ENCODE data around the gene DNAAF1.
"Not testable (repeated sequence)": the region's sequence is repeated elsewhere in the genome, so short reads cannot be mapped to it uniquely, and the experiment has no call there.

Gene DNAAF1

DNA sequence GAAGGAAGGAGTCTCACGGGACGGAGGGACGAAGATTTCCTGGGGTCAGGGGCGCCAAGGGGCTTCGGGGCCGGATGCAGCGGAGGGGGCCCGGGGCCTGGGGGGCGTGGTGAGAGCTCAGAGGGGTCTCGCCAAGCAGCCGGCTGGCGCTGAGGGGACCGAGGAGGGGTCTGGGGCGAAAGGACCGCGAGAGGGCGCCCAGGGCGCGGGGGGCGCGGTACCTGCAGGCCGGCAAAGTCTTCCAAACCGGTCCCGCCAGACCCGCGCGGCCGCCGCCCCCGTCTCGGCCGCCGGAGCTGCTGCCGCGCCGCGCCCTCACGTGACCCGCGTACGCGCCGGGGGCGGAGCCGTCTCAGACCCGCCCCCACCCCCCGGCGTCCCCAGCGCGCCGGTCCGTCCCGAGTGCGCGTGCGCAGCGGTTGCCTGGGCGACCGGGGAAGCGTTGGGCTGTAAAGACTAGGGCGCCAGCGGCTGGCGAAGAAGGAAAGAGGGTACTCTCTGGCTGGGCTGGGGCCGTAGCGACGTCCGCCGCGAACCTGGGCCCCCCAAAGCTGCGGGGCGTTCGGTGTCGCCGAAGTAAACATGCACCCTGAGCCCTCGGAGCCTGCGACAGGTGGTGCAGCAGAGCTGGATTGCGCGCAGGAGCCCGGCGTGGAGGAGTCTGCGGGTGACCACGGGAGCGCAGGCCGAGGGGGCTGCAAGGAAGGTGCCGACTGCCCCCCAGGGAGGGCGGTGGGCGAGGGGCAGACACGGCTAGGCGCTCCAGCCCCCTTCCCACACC lies at the start of gene DNAAF1, which contains the start of gene HSDL1:
TSS of gene DNAAF1 (plus strand) at position 450 of the 781 bp plus-strand sequence. CDS start at position 583, 133 bp downstream.
TSS of gene HSDL1 (minus strand) at position 319 of the 781 bp plus-strand sequence. CDS start 13,856 bp downstream, outside the sequence.
- DNase-seq = peak; percentile 41

DNA sequence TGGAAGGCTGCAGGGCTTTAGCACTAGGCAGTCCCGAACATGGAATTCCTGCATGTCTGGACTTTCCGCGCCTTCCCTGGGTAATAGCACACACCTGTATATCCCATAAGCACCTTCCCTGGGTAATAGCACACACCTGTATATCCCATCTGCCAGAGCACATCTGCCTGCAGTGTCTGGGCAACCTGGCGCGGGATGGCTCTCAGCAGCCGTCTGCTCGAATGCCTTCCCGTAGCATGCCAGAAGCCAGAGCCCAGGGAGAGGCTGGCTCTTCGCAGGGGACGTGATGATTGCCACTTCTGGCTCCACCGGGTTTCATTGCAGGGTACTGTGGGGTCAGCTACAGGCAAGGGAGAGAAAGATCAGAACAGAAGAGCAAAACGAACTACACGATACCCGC lies 49.6 kb upstream of the DNAAF1 start:
- no peak for DNase-seq

DNA sequence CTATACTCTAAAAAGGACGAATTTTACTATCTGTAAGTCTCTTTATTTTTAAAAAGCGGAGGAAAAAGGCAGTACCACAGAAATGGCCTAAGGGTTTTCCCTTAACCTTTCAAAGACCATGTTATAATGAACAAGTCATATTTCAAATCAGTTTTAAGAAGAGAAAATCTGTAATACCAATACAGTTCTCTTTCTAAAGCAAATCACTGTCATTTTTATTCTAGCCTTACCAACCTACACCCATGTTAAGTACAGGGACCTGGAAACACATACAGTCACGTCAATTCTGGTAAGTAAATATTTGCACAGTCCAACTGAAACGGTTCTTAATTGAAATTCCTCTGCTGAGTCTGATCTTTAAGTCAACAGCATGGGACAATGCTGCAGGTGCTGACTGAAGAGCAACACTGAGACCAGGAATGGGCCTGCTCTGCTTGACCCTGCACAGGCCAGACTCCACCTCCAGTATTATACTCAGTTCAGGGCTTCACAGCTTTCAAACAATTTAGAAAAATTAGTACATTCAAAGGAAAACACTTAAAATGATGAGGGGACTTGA lies 48.6 kb upstream of the DNAAF1 start:
- DNase-seq = no peak

DNA sequence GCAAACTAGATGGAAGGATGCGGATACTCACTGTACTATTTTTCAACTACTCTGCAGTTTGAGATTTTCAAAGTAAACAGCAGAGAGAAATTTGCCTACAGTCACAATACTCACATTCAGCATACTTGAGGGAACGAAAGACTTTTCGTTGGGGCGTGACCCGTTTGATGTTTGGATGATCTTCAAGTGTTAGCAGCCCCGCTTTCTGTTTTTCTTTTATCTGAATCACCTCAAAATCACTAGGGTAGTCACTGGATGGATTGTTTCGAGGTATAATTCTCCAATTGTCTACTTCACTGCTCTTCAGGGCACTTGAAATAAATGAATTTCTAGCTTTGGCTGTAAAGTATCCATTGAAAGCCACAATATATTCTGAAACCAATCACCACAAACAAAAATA lies 46.2 kb upstream of the DNAAF1 start:
- DNase-seq = peak; percentile 17

DNA sequence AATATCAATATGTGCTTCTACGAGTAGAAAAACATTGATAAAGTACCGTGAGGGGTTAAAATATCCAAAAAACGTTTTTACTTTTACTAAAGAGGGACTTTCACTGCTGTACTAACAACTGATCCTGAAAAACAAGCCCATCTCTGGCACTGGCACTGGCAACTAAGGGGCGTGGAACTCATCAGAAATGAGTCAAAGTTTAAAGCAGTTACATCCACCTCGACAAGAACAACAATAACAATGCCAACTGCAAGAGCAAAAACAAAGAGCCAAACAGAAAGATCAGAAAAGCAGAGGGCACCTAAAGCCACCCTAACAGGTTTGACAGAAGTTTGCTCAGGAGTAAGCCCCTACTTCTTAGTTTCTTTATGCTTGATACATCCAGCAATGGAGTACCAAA lies 41.4 kb upstream of the DNAAF1 start:
- no peak for DNase-seq

DNA sequence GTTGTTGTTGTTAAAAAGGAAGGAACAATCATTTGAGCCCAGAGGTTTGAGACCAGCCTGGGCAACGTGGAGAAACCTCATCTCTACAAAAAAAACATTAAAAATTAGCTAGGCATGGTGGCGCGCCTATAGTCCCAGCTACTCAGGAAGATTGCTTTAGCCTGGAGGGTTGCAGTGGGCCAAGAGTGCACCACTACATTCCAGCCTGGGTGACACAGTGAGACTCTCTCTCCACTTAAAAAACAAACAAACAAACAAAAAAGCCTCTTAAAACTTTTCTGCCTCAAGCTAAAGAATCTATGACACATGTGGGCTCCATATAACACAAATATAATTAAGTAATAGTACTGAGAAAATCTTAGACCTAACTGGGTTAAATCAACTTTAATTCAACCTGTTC lies 40.9 kb upstream of the DNAAF1 start:
- DNase-seq = no peak

DNA sequence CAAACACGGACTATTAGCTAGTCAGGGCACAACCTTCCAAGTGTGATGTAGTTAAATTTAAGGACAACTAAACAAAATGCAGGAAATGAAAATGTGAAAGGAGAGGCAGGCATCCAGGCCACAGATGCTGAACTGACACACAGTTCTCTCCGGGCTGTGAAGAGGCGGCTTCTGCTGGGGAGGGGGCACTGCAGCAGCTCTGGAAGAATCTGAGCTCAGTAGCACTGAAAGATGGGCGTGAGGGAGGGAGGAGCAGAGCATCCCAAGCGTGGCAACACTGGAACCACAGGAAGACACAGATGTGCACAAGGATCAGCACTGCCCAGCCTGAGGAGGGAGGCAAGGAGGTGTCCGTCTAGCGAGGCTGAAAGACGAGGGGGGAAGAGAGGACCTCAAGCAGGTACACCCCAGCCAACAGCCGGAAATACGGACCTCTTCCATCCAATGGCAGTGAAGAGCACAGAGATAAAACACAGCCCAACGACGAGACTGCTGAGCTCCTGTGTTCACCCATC lies 39.8 kb upstream of the DNAAF1 start:
- DNase-seq = no peak

DNA sequence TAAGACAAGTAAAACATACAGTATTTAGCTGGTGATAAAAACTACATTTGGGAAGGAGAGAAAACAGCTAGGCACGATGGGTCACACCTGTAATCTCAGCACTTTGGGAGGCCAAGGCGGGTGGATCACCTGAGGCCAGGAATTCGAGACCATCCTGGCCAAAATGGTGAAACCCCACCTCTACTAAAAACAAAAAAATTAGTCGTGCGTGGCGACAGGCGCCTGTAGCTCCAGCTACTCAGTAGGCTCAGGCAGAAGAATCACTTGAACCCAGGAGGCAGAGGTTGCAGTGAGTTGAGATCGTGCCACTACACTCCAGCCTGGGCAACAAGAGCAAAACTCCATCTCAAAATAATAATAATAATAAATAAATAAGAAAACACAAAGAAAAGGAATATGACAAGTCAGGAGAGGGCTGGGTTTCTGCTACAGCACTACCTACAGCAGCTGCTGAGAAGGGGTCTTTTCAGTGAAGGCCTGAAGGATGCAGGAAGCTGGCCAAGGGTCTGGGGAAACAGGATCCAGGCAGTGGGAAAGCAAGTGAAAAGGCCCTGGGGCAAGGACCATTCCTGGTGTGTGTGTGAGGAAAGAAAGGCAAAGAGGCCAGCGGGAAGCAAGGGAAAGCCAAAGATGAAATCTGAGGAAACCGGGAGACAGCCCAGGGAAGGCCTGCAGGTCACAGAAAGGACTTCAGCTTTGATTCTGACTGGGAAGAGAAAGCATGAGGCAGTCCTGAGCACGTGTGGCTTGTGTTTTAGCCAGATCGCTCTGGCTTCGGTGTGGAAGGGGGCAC lies 39.0 kb upstream of the DNAAF1 start:
- no peak for DNase-seq

DNA sequence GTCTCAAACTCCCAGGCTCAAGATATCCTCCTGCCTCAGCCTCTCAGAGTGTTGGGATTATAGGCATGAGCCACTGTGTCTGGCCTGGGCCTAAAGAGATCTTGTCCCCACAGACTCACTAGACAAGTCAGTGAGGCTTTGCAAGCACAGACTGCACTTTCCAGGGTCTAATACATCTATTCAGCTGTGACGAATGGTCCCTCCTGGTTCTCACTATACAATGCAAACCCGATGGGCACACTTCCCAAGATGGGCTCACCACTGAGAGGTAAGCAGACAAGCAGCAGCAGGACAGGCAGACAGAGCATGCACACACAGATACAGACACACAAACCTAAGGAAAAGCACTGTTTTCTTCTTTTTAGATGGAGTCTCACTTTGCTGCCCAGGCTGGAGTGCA lies 37.2 kb upstream of the DNAAF1 start:
- no peak for DNase-seq

DNA sequence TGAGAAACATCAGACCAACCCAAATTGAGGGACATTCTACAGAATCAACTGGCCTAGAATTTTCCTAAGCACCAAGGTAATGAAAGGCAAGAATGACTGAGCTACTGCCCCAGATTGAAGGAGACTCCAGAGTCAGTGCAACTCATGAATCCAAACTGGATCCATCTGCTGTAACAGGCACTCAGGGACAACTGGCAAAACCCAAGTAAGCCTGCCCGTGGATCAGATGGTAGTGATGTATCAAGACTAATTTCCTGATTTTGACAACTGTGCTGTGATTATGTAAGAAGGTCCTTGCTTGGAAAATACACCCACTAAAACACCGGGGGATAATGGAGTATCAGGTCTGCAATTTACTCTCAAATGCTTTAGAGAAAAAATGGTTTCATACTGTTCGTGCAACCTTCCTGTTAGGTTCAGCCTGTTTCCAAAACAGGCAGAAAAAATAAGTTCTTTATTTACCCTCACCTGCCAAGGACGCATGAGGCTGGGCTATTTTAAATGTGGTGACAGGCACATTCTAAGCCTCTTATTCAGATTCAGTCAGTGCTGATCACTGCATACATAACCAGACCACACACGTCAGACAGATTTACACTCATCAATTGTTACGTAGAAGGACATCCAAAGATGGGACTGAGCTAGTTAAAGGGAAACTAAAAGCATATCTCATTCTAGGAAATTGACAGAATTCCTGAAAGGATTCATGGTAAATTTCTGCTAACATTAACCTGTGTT lies 35.3 kb upstream of the DNAAF1 start:
- DNase-seq = no peak

DNA sequence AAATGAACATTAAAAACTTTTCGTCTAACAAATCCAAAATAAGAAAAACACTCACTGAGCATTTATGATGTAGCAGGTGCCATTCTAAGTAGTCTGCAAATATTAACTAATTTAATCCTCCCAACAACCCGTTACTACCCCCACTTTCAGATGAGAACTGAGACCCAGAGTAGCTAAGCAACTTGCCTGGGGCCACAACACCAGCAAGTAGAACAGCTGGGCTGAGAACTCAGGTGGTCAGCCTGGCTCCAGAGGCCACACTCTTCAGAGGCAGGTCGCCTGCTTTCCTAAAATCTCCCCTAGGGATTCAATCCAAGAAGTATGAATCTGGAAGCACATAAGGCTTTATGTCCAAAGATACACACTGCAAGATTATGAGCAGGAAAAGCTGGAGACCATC lies 34.6 kb upstream of the DNAAF1 start:
- no peak for DNase-seq

DNA sequence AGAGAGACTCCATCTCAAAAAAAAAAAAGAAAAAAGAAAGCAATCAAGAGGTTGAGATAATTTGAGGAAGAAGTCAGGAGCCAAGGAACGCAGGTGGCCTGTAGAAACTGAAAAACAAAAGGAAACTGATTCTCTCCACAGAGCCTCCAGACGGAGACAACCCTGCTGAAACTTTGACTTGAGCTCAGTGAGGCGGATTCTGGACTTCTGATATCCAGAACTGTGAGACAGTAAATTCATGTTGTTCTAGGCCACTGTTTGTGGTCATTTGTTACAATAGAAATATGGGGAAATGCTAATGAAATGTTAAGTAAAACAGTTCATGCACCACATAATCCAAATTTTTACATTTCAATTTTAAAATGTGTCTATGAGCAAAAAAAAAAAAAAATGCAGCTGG lies 33.6 kb upstream of the DNAAF1 start:
- no peak for DNase-seq

DNA sequence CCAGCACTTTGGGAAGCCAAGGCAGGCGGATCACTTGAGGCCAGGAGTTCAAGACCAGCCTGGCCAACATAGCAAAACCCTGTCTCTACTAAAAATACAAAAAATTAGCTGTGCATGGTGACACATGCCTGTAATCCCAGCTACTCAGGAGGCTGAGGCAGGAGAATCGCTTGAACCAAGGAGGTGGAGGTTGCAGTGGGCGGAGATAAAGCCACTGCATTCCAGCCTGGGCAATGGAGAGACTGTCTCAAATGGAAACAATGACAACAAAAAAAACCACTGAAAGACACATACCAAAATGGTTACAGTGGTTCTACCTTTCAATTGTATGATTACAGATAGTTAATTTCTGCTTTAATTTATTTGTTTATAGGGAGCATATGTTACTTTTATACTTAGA lies 33.2 kb upstream of the DNAAF1 start:
- DNase-seq = not testable (repeated sequence)

DNA sequence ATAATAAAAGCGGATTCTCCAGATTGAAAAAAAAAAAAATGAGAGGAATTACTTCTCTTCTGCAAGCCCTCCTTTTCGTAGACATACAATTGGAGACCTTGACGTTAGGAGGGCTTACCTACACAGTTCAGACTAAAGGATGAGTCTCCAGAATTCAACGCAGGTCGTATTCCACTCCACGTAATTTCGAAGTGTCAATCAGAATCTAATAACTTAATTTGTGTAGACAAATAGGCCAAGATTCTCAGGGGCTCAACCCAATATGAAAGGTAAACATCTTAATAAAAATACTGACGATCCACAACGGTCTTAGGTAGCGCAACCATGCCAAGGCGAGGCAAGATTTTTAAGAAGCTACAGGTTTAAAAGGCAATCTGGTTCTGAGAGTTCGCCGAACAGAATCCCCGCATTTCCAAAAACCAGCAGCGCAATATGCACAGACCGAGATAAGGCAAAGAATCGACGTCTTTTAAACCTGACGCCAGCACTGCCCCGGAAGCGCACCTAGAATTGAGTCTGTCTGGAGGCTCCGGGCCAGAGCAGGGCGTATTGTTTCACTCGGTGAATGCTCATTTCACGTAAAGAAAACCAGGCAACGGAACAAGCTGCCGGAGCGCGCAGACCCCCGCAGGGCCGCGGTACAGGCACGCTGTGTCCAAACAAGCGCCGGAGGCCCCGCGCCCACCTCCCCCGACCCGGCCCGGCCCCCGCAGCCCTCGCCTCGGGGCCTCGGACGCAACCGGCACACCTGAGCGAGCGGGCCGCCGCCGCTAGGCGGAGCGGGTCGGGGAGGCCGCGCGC lies 29.0 kb upstream of the DNAAF1 start:
- peak; percentile 8 for DNase-seq

DNA sequence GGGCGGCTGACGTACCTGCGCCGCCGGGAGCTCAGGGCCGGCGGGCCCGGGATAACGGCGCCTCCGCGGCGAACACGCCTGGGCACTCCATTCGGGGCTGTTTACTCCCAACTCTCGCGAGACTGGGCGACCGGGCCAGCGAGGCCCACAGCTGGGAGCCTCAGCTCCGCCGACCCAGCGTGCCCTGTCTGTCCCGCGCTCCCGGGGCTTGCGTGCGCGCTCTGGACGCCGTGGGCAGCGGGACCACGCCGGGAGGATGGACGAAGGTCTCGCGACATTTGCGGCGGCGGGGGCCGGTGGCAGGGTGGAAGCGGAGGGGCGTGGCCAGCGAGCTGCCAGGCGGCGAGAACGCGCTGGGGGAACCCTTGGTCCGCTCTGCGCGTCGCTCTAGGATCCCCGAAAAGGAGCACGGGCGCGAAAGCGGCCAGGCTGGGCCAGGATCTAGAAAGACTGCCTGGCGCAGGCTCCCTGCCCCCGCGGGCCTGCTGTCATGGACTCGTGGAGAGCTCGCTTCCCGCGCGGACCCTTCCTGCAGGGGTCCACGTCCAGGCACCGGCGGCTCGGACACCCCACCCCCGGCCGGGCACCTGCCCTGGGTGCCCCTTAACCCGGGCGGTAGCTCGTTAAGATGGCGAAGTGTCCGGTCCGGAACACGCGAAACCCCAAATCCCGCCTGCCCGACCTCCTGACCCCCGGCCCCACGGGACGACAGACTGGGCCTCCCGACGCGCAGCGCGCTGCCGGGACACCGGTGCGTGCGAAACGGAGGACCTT lies 28.2 kb upstream of the DNAAF1 start, which contains the start of gene MBTPS1:
TSS of gene MBTPS1 (minus strand) at position 223 of the 774 bp plus-strand sequence. CDS start 15,159 bp downstream, outside the sequence.
- peak; percentile 56 for DNase-seq

DNA sequence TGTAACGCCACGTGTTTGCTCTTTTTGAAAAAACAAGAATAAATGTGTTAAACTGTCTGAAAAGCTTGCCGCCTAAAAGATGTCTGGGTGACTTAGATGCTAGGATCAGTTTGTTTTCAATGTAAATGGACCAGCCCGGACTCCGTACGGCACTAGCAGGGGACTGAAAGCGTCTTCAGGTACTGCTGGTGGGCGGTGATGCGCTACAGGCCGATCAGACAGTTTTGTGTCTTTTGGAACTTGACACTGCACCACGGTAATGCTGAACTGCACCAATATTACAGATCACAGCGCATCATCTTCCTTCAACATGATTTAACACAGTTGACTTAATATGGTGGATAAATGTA lies 27.6 kb upstream of the DNAAF1 start:
- peak; percentile 6 for DNase-seq

DNA sequence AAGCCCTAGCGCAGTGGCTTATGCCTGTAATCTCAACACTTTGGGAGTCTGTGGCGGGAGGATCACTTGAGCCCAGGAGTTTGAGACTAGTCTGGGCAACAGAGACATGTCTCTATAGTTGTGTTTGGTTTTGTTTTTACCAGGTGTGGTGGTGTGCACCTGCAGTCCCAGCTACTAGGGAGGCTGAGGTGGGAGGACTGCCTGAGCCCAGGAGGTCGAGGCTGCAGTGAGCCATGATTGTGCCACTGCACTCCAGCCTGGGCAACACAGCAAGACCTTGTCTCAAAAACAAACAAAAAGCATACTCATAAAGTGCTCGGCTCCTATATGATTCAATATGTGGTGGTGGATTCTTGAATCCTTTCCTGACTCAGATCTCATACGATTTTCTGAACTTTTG lies 26.8 kb upstream of the DNAAF1 start:
- DNase-seq = not testable (repeated sequence)

DNA sequence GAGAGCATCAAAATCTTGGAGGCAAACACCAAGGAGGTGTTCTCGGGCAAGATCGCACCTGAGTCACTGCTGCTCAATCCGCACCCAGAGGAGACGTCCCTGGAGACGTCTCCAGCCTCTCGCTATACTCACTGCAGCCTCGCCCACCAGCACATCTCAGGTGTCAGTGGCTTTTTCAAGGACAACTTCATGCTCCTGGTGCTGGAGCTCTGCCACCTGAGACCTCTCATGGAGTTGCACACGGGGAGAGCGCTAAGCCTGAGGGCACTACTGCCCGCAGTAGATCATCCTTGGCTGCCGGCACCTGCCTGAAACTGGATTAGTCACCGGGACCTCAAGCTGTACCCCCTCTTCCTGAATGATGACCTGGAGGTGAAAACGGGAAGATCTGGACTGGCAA lies 25.7 kb upstream of the DNAAF1 start:
- DNase-seq = peak; percentile 51

DNA sequence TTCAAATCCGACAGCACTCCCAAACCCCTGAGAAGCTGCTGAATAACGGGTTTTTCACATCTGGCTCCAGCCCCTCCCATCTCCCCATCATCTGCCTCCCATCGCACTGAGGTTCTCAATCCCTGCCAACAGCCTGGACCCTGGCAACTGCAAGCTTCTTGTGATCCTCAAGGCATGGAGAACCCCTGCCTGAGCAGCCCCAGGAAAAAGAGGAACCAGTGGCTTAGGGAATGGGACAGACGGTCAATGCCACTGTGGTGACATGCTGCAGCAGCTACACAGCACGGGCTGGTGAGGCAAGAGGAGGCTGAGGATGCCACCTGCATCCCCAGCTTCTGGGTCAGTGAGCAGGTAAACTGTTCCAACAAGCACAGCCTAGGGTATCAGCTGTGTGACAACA lies 25.1 kb upstream of the DNAAF1 start:
- DNase-seq = no peak

DNA sequence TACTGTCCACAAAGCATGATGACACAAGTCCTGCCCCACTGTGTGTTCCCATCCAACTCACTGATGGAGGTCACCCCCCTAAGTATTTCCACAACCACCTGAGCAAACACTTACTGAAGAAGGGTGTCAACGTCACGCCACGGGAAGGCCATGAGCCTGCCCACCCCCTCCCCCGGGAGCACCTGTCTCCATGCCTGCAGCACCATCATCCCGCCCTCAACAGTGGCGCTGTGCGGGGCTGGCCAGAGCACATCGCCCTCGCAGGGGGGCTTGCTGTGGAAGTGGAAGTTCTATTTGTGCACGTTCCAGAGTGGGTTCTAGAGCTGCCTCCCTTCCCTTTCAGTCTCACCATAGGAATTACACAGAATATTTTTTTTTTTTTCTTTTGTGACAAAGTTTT lies 24.1 kb upstream of the DNAAF1 start:
- DNase-seq = no peak

Measured in DMS79 treated with DMSO at 0.1 percent for 48 hours (cell line).